ENCODE data around the gene SPOP. TPM values are rescaled to one million over a fixed set of nuclear protein-coding genes. Genes with fewer than 3 reads are reported as not detected.
A peak's percentile ranks its signal among the peaks of the same experiment; 100 is the strongest.
"Not testable (repeated sequence)": the region's sequence is repeated elsewhere in the genome, so short reads cannot be mapped to it uniquely, and the experiment has no call there.

The SPOP gene
- total and polyA plus RNA-seq, 7 donors: 31.2 to 64.9 (median 47.3) TPM

- TF ChIP-seq CTCF (IDR thresholded peaks at IDR 0.05): no peak
- peak in 2 of 4 donors; percentile 36 to 59 for ATAC-seq
- no peak for DNase-seq
- Histone ChIP-seq H3K4me3 (no peak overlapping the region), H3K27ac (no peak overlapping the region), H3K4me1 (no peaks in the 10 kb centered on the region), H3K27me3 (ENCODE audit: insufficient read depth in 3 of 3, low read length in 2 of 3) (peaks cover 0 to 2% (median 0%) of the 10 kb centered on the region in 3 donors), H3K9me3 (no peaks in the 10 kb centered on the region), H3K36me3 (ENCODE audit: insufficient read depth in 1 of 2, low read depth in 1 of 2) (no peaks in the 10 kb centered on the region)
- intact Hi-C loops (cut with DNase I): loop anchor here in 1 of 2 donors (10.0 kb wide), 1 partner anchor 237 kb away; no protein-coding TSS in a partner anchor
- 51 to 65% (median 56%) methylated on average over 27 of the region's 27 CpGs for WGBS, 3 donors
Measured at GRCh38 chr17:49552070-49552751, 125.7 kb downstream of the SPOP start.

- 83 to 89% (median 88%) methylated on average over 12 of the region's 12 CpGs for WGBS, 3 donors
- ATAC-seq: no peak
- Histone ChIP-seq H3K4me3 (no peak overlapping the region), H3K27me3 (ENCODE audit: insufficient read depth in 3 of 3, low read length in 2 of 3) (peaks cover 0 to 2% (median 0%) of the 10 kb centered on the region in 3 donors), H3K4me1 (no peaks in the 10 kb centered on the region), H3K36me3 (ENCODE audit: insufficient read depth in 1 of 2, low read depth in 1 of 2) (no peaks in the 10 kb centered on the region), H3K27ac (no peak overlapping the region), H3K9me3 (no peaks in the 10 kb centered on the region)
- no peak for DNase-seq
- intact Hi-C loops (cut with DNase I): loop anchor here in 1 of 2 donors (10.0 kb wide), 1 partner anchor 237 kb away; no protein-coding TSS in a partner anchor
- no peak for TF ChIP-seq CTCF (IDR thresholded peaks at IDR 0.05)
Measured at GRCh38 chr17:49551221-49552069, 126.5 kb downstream of the SPOP start.

- not testable (repeated sequence) for ATAC-seq; H3K4me1 ChIP-seq; H3K27ac ChIP-seq; H3K9me3 ChIP-seq; H3K27me3 ChIP-seq (ENCODE audit: insufficient read depth in 3 of 3, low read length in 2 of 3); H3K36me3 ChIP-seq (ENCODE audit: insufficient read depth in 1 of 2, low read depth in 1 of 2); DNase-seq; H3K4me3 ChIP-seq
- intact Hi-C loops (cut with DNase I): loop anchor here in 1 of 2 donors (10.0 kb wide), 1 partner anchor 236 kb away; no protein-coding TSS in a partner anchor
- WGBS, 3 donors: 86 to 96% (median 95%) methylated on average over 9 of the region's 9 CpGs
Measured at GRCh38 chr17:49550764-49551163, 127.1 kb downstream of the SPOP start.

- Histone ChIP-seq H3K36me3 (ENCODE audit: insufficient read depth in 1 of 2, low read depth in 1 of 2) (no peaks in the 10 kb centered on the region), H3K9me3 (no peaks in the 10 kb centered on the region), H3K4me3 (no peak overlapping the region), H3K27me3 (ENCODE audit: insufficient read depth in 3 of 3, low read length in 2 of 3) (peaks cover 0 to 2% (median 0%) of the 10 kb centered on the region in 3 donors), H3K27ac (no peak overlapping the region), H3K4me1 (no peaks in the 10 kb centered on the region)
- WGBS, 3 donors: 77 to 83% (median 79%) methylated on average over 19 to 20 of the region's 20 CpGs
- TF ChIP-seq CTCF (IDR thresholded peaks at IDR 0.05): no peak
- no peak for DNase-seq
- ATAC-seq: no peak
- intact Hi-C loops (cut with DNase I): loop anchor here (2.0 to 10.0 kb wide), 4 partner anchors 38 to 235 kb away; no protein-coding TSS in a partner anchor
Measured at GRCh38 chr17:49549691-49550678, 127.9 kb downstream of the SPOP start.
